KG1 (cell line): ENCODE results near the gene CDKAL1.
"Not testable (repeated sequence)": the region's sequence is repeated elsewhere in the genome, so short reads cannot be mapped to it uniquely, and the experiment has no call there.

Experiments used
- DNase-seq: peaks from one replicate; lab custom pipeline; 2025; lab: John Stamatoyannopoulos, UW

CDKAL1 gene

GRCh38 chr6:20924094-20924493 is 389.8 kb downstream of the CDKAL1 start:
- DNase-seq: not testable (repeated sequence)

DNA sequence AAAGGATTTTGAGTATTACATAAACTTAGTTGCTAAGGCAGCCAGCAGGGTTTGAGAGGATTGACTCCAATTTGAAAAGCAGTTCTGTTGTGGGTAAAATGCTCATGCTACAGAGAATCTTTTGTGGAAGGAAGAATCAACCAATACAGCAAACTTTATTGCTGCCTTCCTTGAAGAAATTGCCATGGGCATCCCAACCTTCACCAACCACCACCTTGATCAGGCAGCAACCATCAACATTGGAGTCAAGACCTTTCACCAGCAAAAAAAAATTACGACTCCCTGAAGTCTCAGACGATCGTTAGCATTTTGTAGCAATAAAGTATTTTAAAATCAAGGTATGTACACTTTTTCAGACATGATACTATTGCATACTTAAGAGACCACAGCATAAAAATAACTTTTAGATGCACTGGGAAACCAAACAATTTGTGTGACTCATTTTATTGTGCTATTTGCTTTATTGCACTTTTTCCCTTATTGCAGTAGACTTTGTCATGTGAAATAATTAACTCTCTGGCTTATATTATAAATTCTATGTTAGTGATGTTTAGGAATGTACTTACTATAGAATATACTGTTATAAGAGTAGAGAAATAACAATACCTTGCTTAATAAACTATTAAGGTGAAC is 390.8 kb downstream of the CDKAL1 start:
- DNase-seq: no peak

GRCh38 chr6:20927130-20927860 is 393.0 kb downstream of the CDKAL1 start:
- DNase-seq: no peak

- DNase-seq: no peak
These were observed 395.0 kb downstream of the CDKAL1 start for GRCh38 chr6:20929283-20929682.

- DNase-seq: no peak
These were observed 396.8 kb downstream of the CDKAL1 start for GRCh38 chr6:20931093-20931492.

DNA sequence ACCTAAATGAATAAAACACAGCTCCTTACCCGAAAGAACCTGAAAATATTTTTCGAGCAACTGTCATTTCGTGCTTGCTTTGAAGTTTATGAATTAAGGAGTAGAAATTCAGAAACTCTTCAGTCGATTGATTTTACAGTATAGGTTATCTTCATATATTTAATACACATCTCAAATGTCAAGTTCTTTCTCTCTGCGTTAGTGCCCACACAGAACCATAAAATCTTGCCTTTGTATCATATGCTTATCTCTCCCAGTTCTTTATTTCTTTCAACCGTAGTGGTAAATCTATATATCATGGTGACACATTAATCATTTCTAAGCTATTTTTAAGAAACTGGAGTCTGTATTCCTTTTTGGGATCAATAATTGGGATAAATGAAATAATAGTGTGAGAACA is 397.5 kb downstream of the CDKAL1 start:
- no peak for DNase-seq

GRCh38 chr6:20932284-20932683 is 398.0 kb downstream of the CDKAL1 start:
- DNase-seq: no peak

GRCh38 chr6:20933057-20933788 is 399.0 kb downstream of the CDKAL1 start:
- DNase-seq: no peak

DNA sequence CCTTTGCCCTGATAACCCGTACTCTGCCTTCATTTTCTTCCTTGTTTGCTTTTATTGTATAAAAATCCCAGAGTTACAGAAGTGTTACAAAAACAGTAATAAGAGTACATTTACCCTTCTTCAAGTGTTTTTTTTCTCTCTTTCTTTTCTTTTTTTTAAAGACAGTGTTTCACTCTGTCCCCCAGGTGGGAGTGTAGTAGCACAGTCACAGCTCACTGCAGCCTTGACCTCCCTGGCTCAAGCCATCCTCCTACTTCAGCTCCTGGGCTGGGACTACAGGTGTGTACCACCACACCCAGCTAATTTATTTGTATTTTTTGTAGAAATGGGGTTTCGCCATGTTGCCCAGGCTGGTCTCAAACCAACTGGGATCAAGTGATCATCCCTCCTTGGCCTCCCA is 402.7 kb downstream of the CDKAL1 start:
- DNase-seq: no peak

DNA sequence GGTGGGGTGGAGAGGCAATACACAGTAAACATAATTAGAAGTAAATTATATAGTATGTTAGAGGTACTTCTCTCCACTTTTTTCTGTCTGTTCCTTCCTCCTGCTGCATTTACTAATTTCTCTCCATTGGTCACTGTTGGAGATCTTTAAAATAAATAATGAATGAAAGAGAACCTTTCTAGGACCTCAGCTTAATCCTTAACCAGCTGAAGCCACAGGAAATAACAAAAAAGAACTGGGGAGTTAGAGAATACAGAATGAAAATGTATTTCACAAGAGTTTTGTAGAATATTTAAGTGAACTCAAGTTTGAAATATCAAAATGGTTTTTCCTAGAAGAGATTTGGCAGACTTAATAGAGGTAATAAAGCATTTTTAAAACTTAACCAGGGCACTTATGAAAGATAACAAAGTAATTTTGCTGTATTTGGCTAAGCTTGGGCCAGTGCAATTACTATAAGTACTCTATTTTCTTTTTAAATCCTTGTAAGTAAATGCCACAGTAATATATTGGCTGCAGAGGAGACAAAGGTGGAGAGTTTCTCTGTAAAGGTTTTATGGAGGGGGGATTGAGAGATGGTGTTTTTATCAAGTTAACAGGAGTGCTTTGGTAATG is 405.0 kb downstream of the CDKAL1 start:
- no peak for DNase-seq

DNA sequence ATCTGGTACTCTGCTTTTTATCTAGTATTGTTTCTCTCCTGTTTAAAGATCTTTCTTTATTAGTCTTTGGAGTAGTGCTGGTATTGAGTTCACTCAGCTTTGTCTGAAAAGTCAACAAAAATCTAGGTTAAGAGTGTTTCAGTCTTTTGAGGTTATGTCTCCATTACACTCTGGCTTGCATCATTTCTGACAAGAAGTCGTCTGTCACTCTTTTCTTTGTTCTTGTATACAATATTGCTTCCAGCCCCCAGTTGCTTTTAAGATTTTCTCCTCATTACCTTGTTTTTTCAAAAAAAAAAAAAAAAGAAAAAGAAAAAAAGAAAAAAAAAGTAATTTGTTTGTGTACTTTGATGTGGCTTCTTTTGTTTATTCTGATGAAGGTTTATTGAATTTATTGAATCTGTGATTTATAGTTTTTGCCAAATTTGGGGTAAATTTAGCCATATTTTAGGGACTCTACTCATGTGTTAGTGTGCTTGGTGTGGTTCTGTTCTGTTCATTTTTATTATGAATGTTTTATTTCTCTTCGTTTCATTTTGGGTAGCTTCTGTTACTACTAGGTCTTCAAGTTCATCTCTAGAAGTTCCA is 408.9 kb downstream of the CDKAL1 start:
- DNase-seq: no peak

- DNase-seq: no peak
These were observed 409.7 kb downstream of the CDKAL1 start for GRCh38 chr6:20943922-20944321.

- peak; percentile 3 for DNase-seq
These were observed 411.8 kb downstream of the CDKAL1 start for GRCh38 chr6:20946022-20946421.

GRCh38 chr6:20946890-20947289 is 412.6 kb downstream of the CDKAL1 start:
- no peak for DNase-seq

GRCh38 chr6:20947977-20948376 is 413.7 kb downstream of the CDKAL1 start:
- no peak for DNase-seq

GRCh38 chr6:20948556-20948955 is 414.3 kb downstream of the CDKAL1 start:
- no peak for DNase-seq

GRCh38 chr6:20949138-20949537 is 414.9 kb downstream of the CDKAL1 start:
- DNase-seq: no peak

- no peak for DNase-seq
These were observed 418.6 kb downstream of the CDKAL1 start for GRCh38 chr6:20952699-20953474.

DNA sequence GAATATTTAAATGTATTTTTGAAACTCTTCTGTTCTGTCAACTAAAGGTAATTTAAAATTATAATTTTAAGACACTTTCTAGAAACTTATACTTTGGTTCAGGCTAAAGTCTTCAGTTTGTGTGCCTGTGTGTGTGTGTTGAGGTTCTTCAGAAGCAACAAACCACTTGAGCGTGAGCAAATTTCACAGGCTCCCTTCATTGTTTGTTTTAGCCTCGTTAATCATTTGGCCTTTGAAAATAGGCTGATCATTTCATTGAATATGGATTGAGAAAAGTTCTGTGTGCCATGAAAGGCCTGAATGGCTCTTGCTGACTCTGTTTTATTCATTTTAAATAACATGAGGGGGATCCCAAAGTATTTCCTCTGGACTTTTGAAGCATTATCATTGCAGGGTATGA is 420.1 kb downstream of the CDKAL1 start:
- no peak for DNase-seq

DNA sequence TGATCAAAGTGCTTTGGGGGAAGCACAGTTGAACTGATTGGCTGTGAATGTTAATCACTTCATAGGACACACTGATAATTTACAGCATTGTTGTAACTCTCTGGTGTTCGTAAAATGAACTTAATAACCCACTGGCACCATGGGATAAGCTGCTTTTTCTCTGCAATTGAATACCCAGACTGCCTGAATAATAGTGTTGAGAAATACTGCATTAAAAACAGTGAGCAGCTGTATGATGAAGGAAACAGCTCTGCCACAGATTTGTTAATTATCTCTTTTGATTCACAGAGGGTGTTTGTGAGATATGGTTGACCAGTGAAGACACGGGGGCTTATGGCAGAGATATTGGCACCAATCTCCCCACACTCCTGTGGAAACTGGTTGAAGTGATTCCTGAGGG is 420.9 kb downstream of the CDKAL1 start:
- no peak for DNase-seq

DNA sequence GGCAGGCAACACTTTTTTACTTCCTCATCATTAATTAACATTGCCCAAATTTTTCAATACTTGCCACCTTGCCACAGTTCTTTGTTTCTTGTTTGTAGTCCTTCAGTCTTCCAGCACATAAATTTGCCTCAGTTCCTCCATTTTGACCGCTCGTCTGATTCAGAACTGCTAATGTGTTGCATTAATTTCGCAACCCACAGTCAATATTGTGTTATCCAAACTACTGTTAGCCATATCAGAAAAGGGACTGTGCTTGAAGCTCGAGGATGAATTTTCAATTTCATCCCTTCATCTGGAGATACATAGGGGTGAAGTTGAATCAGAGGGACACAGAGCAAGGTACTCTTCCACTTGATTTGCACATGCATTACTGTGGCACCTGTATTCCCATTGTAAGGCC is 421.5 kb downstream of the CDKAL1 start:
- DNase-seq: no peak

DNA sequence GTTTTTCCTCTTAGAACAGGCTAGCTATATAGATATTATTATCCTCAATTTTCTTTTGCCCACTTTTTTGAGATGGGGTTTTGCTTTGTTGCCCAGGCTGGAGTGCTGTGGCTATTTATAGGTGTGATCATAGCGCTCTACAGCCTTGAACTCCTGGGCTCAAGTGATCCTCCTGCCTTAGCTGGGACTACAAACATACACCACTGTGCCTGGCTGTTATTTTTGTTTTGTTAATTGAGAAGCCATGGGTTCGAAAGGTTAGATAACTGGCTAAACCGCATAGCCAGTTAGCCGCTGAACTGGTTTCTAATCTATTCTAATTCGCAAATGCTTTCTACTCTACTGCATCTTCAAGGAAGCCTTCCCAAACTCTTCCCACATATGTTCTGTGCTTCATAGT is 425.8 kb downstream of the CDKAL1 start:
- DNase-seq: no peak
